Hindlimb muscle (tissue), 1 donor: ENCODE data around the gene LYPD8. TPM values are rescaled to one million over a fixed set of nuclear protein-coding genes. Genes with fewer than 3 reads are reported as not detected.
"Not testable (repeated sequence)": the region's sequence is repeated elsewhere in the genome, so short reads cannot be mapped to it uniquely, and the experiment has no call there.

Experiments used
- DNase-seq: peaks from one replicate; pipeline ENCODE4 v3.0.0-alpha.2; 2013
- polyA plus RNA-seq: library from polyadenylated mRNA; unstranded; fragments of 120-200 nt; gene quantifications from one replicate; pipeline ENCODE4 v1.2.1, GENCODE V29; 2013; ENCODE audit not compliant: insufficient read length

Gene LYPD8
- polyA plus RNA-seq = not detected

DNA sequence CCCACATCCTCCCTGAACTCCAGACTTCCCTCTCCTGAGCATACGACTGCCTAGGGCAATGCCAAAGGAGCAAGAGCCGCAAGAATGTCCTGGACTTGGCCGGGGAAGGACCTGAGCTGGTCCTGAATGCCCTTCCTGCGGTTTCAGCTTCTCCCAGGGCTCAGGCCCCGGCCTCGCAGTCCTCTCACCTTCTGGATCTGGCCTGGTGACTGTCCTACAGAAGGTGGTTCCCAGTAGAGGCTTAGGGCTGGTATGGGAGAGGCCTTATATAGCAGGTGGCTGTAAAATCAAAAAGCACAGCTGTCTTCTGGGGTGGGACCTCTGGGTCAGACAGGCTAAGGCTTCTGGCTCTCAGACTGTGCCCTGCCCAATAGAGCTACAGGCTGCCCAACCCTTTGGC is at the start of gene LYPD8:
Gene LYPD8 (minus strand): TSS at position 243 of the 400 bp plus-strand sequence. CDS start 4,678 bp downstream, outside the sequence.
- no peak for DNase-seq

DNA sequence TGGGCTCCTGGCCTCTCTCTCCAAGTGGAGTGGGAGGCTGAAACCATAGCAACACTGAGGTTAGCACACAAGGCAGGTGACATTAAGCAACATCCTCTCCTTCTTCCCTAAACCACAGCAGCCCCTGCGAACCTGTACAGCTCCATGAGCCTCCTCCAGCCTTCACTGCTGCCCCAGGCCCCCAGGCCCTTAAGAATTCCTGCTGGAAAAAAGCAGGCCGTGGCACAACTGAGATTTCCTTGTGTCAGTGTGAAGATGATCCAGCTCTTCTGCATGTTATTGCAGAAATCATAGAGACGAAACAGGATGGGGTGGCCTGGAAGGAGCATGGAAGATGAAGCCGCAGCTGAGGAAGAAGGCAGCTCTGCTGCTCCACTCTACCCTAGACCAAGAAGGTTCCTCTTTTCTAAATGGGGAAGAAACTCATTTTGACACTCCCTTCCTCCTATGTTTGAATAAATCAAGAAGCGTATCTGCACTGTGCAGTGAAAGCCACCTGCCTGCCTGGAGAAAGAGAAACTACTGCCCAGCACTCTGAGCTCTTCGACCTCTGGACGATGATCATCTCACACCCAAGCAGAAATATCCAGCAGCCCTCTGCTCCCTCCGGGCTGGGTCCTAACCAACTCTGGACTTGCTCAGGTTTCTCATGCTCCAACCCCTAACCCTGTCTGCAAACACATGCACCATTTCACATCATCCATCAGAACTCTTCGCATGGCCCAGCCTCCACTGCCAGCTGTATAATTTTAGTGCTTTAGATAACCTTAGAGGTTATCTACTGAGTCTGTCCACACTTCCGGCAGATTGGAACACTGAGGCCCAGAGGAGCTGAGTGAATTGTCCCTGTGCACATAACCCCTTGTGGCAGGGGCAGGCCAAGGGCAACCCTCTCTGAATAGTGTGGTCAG is 49.5 kb upstream of the LYPD8 start:
- DNase-seq = no peak

GRCh38 chr1:248803501-248803900 is 47.9 kb upstream of the LYPD8 start:
- DNase-seq = not testable (repeated sequence)

DNA sequence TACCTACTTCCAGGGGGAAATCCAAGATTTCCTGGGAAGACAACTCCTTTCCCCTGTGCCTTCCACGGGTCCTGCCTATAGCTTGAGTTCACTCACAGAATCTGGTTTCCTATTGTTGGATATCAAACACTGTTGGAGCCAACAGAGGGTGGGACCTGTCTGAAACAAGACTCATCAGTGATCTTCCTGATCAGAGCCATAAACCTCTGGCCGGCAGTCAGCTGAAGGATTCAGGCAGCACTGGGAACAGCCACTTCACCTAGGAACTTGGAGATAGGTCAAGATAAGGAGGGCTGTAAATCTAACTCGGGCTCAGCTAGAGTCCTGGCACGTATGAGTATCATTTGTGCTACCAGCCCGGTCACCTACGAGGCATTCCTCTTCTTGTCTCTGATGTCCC is 46.9 kb upstream of the LYPD8 start:
- no peak for DNase-seq

DNA sequence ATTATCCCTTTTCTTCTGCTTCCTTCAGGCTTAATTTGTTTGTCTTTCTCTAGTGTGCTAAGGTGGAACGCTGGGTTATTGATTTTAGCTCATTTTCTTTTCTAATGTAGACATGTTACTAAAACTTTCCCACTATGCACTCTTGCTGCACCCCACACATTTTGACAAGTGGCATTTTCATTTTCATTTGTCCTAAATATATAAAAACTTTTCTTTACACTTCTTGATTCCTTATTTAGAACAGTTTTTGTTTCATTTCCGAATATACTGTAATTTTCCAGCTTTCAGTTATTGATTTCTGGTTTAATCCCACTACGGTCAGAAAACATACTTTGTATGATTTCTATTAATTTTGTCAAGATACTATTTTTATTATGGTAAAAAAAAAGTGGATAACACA is 44.9 kb upstream of the LYPD8 start:
- no peak for DNase-seq

GRCh38 chr1:248798791-248799190 is 43.2 kb upstream of the LYPD8 start:
- no peak for DNase-seq

GRCh38 chr1:248794663-248795062 is 39.1 kb upstream of the LYPD8 start:
- DNase-seq = not testable (repeated sequence)

GRCh38 chr1:248793592-248793991 is 38.0 kb upstream of the LYPD8 start:
- DNase-seq = no peak

DNA sequence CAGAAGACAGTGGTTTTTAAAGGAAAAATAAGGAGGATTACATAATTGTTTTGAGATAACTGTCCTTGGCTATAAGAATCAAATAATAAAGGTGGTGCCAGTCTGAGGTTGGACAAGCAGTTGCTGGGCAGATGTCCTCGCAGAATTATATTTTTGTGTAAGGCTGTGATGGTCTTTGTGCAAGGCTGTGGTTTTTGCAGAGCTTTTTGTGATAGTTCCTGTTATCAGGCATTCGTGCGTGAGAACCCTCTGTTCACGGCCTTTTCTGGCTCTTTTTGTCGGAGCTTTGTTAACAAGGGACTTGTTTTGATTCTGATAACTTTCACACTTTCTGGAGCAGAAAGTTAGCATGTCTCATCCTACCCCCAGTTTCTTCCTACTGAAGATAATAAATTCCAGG is 36.8 kb upstream of the LYPD8 start:
- no peak for DNase-seq

DNA sequence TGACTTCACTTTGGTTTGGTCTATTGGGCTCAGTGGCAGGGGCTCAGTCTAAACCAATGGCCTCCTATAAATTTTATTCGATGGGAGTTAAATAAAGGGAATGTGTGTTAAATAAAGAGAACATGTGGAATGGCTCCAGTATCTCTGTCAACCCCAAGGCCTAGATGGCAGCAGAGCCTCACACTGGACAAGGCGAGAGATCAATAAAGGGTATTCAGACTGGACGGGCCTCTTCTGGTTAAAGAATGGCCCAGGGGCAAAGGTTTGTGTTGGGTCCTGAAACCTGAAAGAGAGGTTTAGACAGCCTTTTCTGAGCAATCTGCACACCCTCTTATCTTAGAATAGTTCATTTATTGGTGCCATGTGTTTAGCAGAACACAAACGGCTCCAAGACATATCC is 35.5 kb upstream of the LYPD8 start:
- no peak for DNase-seq

GRCh38 chr1:248790456-248790855 is 34.9 kb upstream of the LYPD8 start:
- no peak for DNase-seq

- not testable (repeated sequence) for DNase-seq
Measured at GRCh38 chr1:248789337-248789736, 33.8 kb upstream of the LYPD8 start.

GRCh38 chr1:248788327-248788726 is 32.8 kb upstream of the LYPD8 start:
- DNase-seq = no peak

- DNase-seq = no peak
Measured at GRCh38 chr1:248787430-248787829, 31.9 kb upstream of the LYPD8 start.

- no peak for DNase-seq
Measured at GRCh38 chr1:248786156-248786555, 30.6 kb upstream of the LYPD8 start.

GRCh38 chr1:248783367-248783766 is 27.8 kb upstream of the LYPD8 start:
- DNase-seq = no peak

DNA sequence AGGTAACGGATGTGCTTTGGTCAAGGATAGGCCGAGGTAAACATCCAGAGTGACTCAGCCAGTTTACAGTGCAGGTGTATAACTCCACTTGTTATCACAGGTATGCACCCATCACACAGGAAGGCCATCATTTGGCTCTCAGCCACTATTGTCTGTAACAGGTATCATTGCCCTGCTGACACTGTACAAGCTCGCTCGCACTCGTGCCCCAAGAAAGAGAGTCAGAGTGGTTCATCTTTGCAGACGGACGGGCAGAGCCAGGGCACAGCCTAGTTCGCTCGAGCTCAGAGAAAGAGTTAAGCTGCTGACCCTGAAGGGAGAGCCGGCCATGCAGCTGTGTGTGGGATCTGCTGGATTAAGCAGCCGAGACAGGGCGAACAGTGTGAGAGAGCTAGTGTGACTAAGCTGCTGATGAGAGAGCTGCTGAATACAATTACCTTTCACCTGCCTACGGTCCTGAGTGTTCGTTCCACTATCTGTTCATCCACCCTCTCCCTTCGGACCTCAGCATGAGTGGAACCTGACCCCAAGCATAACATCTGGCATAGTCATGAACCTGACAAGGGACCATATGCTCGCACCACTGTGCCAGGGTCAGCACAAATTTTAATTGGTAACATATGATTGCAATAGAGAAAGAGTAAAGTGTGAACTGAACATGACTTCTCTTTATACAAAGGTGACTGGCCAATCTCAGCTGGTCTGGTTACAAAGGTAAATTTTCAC is 27.0 kb upstream of the LYPD8 start:
- DNase-seq = no peak

DNA sequence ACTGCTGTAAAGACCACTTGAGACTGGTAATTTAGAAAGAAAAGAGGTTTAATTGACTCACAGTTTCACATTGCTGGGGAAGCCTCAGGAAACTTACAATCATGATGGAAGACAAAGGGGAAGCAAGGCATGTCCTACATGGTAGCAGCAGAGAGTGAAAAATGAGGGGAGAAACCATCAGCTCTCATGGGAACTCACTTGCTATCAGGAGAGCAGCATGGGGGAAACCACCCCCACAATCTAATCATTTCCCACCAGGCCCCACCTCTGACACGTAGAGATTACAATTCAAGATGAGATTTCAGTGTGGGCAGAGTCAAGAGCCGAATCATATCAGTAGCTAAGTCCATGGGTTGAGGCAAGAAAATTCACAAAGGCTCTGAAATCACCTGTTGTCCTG is 23.8 kb upstream of the LYPD8 start:
- no peak for DNase-seq

GRCh38 chr1:248778906-248779305 is 23.3 kb upstream of the LYPD8 start:
- no peak for DNase-seq

DNA sequence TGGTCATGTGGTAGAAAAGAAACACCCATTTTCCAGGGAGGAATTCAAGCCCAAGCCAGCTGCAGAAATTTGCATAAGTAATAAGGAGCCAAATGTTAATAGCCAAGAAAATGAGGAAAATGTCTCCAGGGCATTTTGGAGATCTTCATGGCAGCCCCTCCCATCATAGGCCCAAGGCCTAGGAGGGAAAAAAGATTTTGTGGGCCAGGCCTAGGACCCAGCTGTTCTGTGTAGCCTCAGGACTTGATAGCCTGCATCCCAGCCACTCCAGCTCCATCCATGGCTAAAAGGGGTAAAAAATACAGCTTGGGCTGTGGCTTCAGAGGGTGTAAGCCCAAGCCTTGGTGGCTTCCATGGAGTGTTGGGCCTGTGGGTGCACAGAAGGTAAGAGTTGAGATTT is 21.4 kb upstream of the LYPD8 start:
- no peak for DNase-seq

DNA sequence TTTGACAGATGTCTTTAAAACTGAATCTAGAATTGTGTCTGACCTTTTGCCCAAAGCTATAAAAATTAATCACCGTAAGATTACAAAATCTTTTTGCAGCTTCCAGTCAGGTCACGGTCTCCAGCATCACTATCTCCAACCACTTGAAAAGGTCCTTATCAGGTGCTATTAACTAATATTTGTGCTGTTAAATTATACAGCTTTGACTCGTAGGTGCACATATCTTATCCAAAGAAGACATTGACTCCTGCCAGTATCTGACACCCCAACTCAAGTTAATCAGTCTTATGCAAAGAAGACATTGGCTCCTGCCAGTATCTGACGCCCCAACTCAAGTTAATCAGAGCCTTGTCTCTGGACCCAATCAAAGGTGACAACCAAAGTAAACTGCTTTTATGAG is 19.9 kb upstream of the LYPD8 start:
- DNase-seq = no peak

GRCh38 chr1:248759644-248760043 is 4.1 kb upstream of the LYPD8 start:
- DNase-seq = no peak

DNA sequence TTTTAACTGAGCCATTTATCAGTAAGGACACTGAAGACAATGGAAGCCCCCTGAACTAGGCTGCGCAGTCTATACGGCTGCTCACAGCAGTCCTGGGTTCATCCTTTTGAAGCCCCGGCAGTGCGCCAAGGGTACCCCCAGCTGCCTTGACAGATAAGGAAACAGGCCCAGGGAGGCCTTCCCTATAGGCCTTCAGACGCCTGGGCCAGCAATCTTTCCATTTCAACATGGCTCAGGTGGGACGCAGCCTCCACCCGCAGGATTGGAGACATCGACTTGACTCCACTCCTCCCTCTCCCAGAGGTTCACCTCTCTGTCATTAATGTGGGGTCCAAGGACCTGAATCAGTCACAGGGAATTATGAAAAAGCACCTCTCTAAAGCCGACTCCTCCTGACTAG is 2.8 kb upstream of the LYPD8 start:
- no peak for DNase-seq

DNA sequence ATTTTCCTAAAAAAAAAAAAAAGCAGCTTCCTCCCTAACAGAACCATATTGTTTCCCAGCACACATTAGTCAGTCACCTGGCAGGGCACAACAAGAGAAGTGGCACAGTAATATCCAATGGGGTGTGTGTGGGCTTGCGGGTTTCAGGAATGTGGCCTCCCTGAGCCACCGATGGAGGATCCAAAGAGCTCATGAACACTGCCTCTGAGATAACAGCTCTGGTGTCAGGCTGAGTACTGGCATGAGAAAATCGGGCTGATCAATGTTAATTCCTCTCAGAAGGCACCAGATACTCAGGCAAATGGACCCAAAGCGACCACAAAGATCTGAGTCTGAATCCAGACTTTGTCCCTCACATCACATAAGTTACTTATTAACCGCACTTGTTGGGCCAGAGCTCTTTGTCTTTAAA is 2.2 kb upstream of the LYPD8 start:
- no peak for DNase-seq
